ENCODE results near the gene YEATS4. TPM values are rescaled to one million over a fixed set of nuclear protein-coding genes. Genes with fewer than 3 reads are reported as not detected.

YEATS4 gene
- 30.2 to 45.9 TPM (median 31.4 TPM) in 5 replicates for total RNA-seq (2022; extraction: Qiagen RNA extraction; ENCODE audit: low read depth)

DNA sequence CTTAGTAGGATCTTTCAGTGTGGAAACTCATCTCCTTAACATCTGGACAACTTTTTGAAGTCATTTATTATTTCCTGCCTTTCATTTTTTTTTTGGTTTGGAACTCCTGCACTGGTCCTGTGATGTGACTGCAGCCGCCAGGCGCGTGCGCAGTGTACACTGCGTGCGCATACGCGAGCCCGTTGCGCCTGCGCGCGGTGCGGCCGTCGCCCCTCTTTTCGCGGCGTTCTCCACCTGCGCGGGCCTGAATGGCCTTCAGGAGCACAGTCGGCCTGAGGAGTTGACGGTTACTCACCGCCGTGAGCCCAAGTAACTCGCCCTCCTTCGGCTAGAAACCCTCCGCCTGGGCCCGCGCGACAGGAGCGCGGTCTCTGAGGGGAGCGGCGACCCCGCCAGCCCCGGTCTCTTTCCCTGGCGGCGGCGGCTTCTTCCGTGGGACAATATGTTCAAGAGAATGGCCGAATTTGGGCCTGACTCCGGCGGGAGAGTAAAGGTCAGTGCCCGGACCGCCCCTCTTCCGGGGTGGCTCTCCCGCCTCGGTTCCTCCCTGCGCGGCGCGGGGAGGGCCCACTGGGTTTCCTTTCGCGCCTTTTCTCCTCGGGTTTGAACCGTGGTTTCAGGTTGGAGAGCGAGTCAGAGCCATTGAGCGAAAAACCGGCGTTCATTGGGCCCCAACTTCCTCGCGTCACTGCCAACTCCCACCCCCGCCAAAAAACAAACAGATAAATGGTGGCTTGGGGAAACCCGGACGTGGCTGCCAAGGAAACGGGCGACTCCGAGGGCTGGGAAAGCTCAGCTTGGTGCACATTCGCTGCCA lies at the start of gene YEATS4:
Gene YEATS4, plus strand, starts transcription at position 213 of the 817 bp plus-strand sequence. Its CDS starts 230 bp downstream, at position 443.

DNA sequence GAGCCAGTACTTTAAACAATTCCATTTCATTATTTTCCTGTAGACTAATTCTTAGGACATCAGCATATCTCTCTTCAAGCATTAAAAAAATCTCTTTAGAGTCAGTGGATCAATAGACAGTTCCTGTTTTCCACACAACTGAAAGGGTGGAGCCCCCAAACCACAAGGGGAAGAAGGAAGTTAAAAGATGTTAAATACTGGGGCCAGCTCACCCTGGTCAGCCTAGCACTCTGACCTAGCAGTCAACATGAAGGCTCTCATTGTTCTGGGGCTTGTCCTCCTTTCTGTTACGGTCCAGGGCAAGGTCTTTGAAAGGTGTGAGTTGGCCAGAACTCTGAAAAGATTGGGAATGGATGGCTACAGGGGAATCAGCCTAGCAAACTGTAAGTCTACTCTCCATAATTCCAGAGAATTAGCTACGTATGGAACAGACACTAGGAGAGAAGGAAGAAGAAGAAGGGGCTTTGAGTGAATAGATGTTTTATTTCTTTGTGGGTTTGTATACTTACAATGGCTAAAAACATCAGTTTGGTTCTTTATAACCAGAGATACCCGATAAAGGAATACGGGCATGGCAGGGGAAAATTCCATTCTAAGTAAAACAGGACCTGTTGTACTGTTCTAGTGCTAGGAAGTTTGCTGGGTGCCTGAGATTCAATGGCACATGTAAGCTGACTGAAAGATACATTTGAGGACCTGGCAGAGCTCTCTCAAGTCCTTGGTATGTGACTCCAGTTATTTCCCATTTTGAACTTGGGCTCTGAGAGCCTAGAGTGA lies 11.2 kb upstream of the YEATS4 start, which contains the start of gene LYZ:
Gene LYZ, plus strand, starts transcription at position 220 of the 777 bp plus-strand sequence. Its CDS starts 28 bp downstream, at position 248.

Other genes with a start within 250 kb of the YEATS4 start
- 54.0 to 63.8 TPM (median 59.7 TPM) in 5 replicates for gene CPSF6, start 120.2 kb upstream of the YEATS4 start, total RNA-seq (2022; extraction: Qiagen RNA extraction; ENCODE audit: low read depth)
- 0.09 to 3.0 TPM (median 0.45 TPM) in 3 of 5 replicates, not detected in the others for gene LYZ, start 11.4 kb upstream of the YEATS4 start, total RNA-seq (2022; extraction: Qiagen RNA extraction; ENCODE audit: low read depth)
- 7.7 to 13.6 TPM (median 11.5 TPM) in 5 replicates for gene FRS2, start 110.6 kb downstream of the YEATS4 start, total RNA-seq (2022; extraction: Qiagen RNA extraction; ENCODE audit: low read depth)
- 281 to 366 TPM (median 304 TPM) in 5 replicates for gene CCT2, start 225.7 kb downstream of the YEATS4 start, total RNA-seq (2022; extraction: Qiagen RNA extraction; ENCODE audit: low read depth)